HUES6 (cell line): ENCODE data around the gene RHBDD2.
"Not testable (repeated sequence)": the region's sequence is repeated elsewhere in the genome, so short reads cannot be mapped to it uniquely, and the experiment has no call there.

Experiments used
- H3K27ac ChIP-seq: 2 replicates; pipeline ENCODE4 v1.7.0; 2013; ENCODE audit warnings: low read depth, mild to moderate bottlenecking, low read length, inconsistent platforms
- H3K27me3 ChIP-seq: 2 replicates; pipeline ENCODE4 v1.6.1; 2013; ENCODE audit warnings: low read length; ENCODE audit not compliant: control insufficient read depth, insufficient read depth
- H3K36me3 ChIP-seq: 2 replicates; pipeline ENCODE4 v1.6.1; 2013; ENCODE audit warnings: low read length; ENCODE audit not compliant: control insufficient read depth, insufficient read depth
- H3K4me1 ChIP-seq: 2 replicates; pipeline ENCODE4 v1.6.1; 2013; ENCODE audit warnings: low read length; ENCODE audit not compliant: control insufficient read depth, insufficient read depth
- H3K4me3 ChIP-seq: 2 replicates; pipeline ENCODE4 v1.5.1; 2013; ENCODE audit warnings: low read depth, low read length
- H3K9ac ChIP-seq: one replicate; pipeline ENCODE4 v1.6.1; 2013; ENCODE audit warnings: mild to moderate bottlenecking, low read length
- H3K9me3 ChIP-seq: 2 replicates; pipeline ENCODE4 v1.6.1; 2013; ENCODE audit warnings: low read depth, low read length; ENCODE audit not compliant: control insufficient read depth, insufficient read depth

Gene RHBDD2

GRCh38 chr7:75866489-75867389 is 12.1 kb upstream of the RHBDD2 start:
- H3K9me3 ChIP-seq = no peaks in the 10 kb centered on the region
- no peak overlapping the region for H3K27ac ChIP-seq
- H3K27me3 ChIP-seq = no peaks in the 10 kb centered on the region
- no peaks in the 10 kb centered on the region for H3K36me3 ChIP-seq
- no peak overlapping the region for H3K9ac ChIP-seq
- H3K4me3 ChIP-seq = no peak overlapping the region
- no peaks in the 10 kb centered on the region for H3K4me1 ChIP-seq

GRCh38 chr7:75867390-75867717 is 11.5 kb upstream of the RHBDD2 start:
- H3K36me3 ChIP-seq = no peaks in the 10 kb centered on the region
- H3K4me1 ChIP-seq = no peaks in the 10 kb centered on the region
- no peaks in the 10 kb centered on the region for H3K27me3 ChIP-seq
- H3K9me3 ChIP-seq = no peaks in the 10 kb centered on the region
- no peak overlapping the region for H3K27ac ChIP-seq
- no peak overlapping the region for H3K9ac ChIP-seq
- no peak overlapping the region for H3K4me3 ChIP-seq

GRCh38 chr7:75868153-75868552 is 10.7 kb upstream of the RHBDD2 start:
- H3K9me3 ChIP-seq = no peaks in the 10 kb centered on the region
- no peaks in the 10 kb centered on the region for H3K36me3 ChIP-seq
- no peak overlapping the region for H3K4me3 ChIP-seq
- H3K27ac ChIP-seq = no peak overlapping the region
- H3K27me3 ChIP-seq = no peaks in the 10 kb centered on the region
- no peak overlapping the region for H3K9ac ChIP-seq
- no peaks in the 10 kb centered on the region for H3K4me1 ChIP-seq

- Histone ChIP-seq H3K36me3 (no peaks in the 10 kb centered on the region), H3K9me3 (no peaks in the 10 kb centered on the region), H3K4me3 (no peak overlapping the region), H3K27me3 (no peaks in the 10 kb centered on the region), H3K9ac (no peak overlapping the region), H3K4me1 (no peaks in the 10 kb centered on the region), H3K27ac (no peak overlapping the region)
Measured at GRCh38 chr7:75869776-75870379, 9.0 kb upstream of the RHBDD2 start.

- Histone ChIP-seq H3K4me1 (no peaks in the 10 kb centered on the region; the same call in 1 of the 2 replicates), H3K27ac (no peak overlapping the region), H3K9ac (no peak overlapping the region), H3K4me3 (no peak overlapping the region), H3K36me3 (no peaks in the 10 kb centered on the region), H3K9me3 (no peaks in the 10 kb centered on the region), H3K27me3 (no peaks in the 10 kb centered on the region)
Measured at GRCh38 chr7:75870557-75871161, 8.2 kb upstream of the RHBDD2 start.

- peaks cover 5% of the 10 kb centered on the region; the same call in 1 of the 2 replicates for H3K4me1 ChIP-seq
- no peak overlapping the region for H3K9ac ChIP-seq
Measured at GRCh38 chr7:75872073-75872782, 6.6 kb upstream of the RHBDD2 start.

GRCh38 chr7:75874180-75874579 is 4.7 kb upstream of the RHBDD2 start:
- H3K4me1 ChIP-seq = peaks cover 13% of the 10 kb centered on the region
- not testable (repeated sequence) for H3K27me3 ChIP-seq

More at GRCh38 chr7:75872073-75872782, 6.6 kb upstream of the RHBDD2 start:
- Histone ChIP-seq H3K27me3 (no peaks in the 10 kb centered on the region), H3K27ac (no peak overlapping the region), H3K36me3 (no peaks in the 10 kb centered on the region), H3K4me3 (no peak overlapping the region), H3K9me3 (no peaks in the 10 kb centered on the region)

GRCh38 chr7:75875113-75876080 is 3.4 kb upstream of the RHBDD2 start:
- Histone ChIP-seq H3K9me3 (no peaks in the 10 kb centered on the region), H3K9ac (no peak overlapping the region), H3K27me3 (no peaks in the 10 kb centered on the region), H3K4me3 (no peak overlapping the region), H3K36me3 (0 out of 2 replicates have a peak, but pooled peaks cover 2% of the 10 kb centered on the region), H3K27ac (no peak overlapping the region), H3K4me1 (peaks cover 18% of the 10 kb centered on the region)

More at GRCh38 chr7:75874180-75874579, 4.7 kb upstream of the RHBDD2 start:
- not testable (repeated sequence) for H3K9me3 ChIP-seq, H3K27ac ChIP-seq, H3K4me3 ChIP-seq, H3K9ac ChIP-seq, H3K36me3 ChIP-seq

GRCh38 chr7:75876126-75876881 is 2.5 kb upstream of the RHBDD2 start:
- no peaks in the 10 kb centered on the region for H3K9me3 ChIP-seq
- no peak overlapping the region for H3K27ac ChIP-seq
- H3K4me1 ChIP-seq = peaks cover 23% of the 10 kb centered on the region
- H3K27me3 ChIP-seq = no peaks in the 10 kb centered on the region
- no peak overlapping the region for H3K4me3 ChIP-seq
- 0 out of 2 replicates have a peak, but pooled peaks cover 5% of the 10 kb centered on the region for H3K36me3 ChIP-seq
- no peak overlapping the region for H3K9ac ChIP-seq
